ENCODE measurements around the gene UBAC2. TPM values are rescaled to one million over a fixed set of nuclear protein-coding genes. Genes with fewer than 3 reads are reported as not detected.

UBAC2 gene
- total RNA-seq, 2 donors from 2014 or later, result 72.7 to 80.4 TPM

DNA sequence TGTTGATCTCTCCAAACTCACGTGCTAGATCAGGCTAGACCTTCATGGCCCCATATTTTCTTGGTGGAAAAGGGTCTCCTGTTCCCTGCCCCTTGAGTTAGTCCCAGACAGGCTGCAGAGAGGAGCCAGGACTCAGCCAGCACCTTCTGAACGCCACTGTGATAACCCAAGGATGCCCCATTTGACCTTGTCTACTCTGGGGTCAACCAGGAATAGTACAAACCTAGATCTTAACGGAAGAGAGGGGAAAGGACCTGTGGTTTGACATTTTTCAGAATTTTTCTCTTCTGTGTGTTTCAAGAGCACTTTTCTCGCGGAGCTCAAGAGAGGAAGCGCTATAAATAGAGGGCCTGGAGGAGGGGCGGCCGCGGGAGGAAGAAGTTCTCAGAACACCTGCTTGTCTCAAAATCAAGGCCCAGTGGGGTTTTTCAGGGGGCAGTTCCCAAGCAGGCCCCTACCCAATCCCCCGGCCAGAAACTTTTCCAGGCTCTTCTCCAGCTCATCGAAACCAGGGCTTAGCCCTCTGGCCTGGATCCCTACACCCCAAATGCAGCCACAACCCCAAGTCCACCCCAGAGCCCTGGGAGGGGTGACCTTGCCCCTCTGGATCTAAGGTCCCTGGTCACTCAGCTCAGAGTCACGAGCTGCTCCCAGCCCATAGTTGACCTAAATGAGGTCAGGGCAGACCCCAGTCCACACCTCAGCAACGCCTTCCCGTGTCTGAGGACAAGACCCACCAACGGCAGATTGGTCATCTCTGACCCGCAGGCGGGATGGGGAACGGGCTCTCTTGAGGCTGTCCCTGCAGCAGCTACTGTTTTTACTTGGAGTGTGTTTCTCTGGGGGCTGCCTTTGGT lies 225.1 kb downstream of the UBAC2 start:
- Mint-ChIP-seq H3K27ac (no peak overlapping the region), H3K36me3 (ENCODE audit: low read depth) (no peaks in the 10 kb centered on the region), H3K4me1 (no peaks in the 10 kb centered on the region), H3K27me3 (ENCODE audit: insufficient read depth) (peaks cover 7% of the 10 kb centered on the region), H3K9me3 (no peaks in the 10 kb centered on the region), H3K4me3 (no peak overlapping the region)
- H3K27ac ChIP-seq (ENCODE audit: low read depth, low read length), result no peak overlapping the region
- no peaks in the 10 kb centered on the region for H3K9me3 ChIP-seq (ENCODE audit: control insufficient read depth, low read length)
- no peak overlapping the region for H3K4me3 ChIP-seq (ENCODE audit: low read length)
- TF ChIP-seq CTCF (conservative IDR thresholded peaks at IDR 0.05), result no peak
- no peak overlapping the region for H3K9ac ChIP-seq (ENCODE audit: extremely low read depth, low read length, poor library complexity, severe bottlenecking)
- no peaks in the 10 kb centered on the region for H3K36me3 ChIP-seq (ENCODE audit: control insufficient read depth, insufficient read depth, low read length)
- no peaks in the 10 kb centered on the region for H3K27me3 ChIP-seq (ENCODE audit: control insufficient read depth, insufficient read depth, low read length, poor library complexity, severe bottlenecking)
- WGBS, 2 experiments (ENCODE audit: insufficient coverage in 1 of 2, insufficient read length in 1 of 2), result 92% methylated on average over 13 to 18 of the region's 18 CpGs
- no peaks in the 10 kb centered on the region for H3K4me1 ChIP-seq (ENCODE audit: control insufficient read depth, insufficient read depth, low read length)
- DNase-seq, result no peak

GRCh38 chr13:99426426-99426825 lies 225.8 kb downstream of the UBAC2 start:
- Histone ChIP-seq H3K9ac (ENCODE audit: extremely low read depth, low read length, poor library complexity, severe bottlenecking) (no peak overlapping the region), H3K27ac (ENCODE audit: low read depth, low read length) (no peak overlapping the region), H3K27me3 (ENCODE audit: control insufficient read depth, insufficient read depth, low read length, poor library complexity, severe bottlenecking) (no peaks in the 10 kb centered on the region), H3K9me3 (ENCODE audit: control insufficient read depth, low read length) (no peaks in the 10 kb centered on the region), H3K36me3 (ENCODE audit: control insufficient read depth, insufficient read depth, low read length) (no peaks in the 10 kb centered on the region), H3K4me3 (ENCODE audit: low read length) (no peak overlapping the region), H3K4me1 (ENCODE audit: control insufficient read depth, insufficient read depth, low read length) (no peaks in the 10 kb centered on the region)
- 91 to 94% methylated on average over 6 to 7 of the region's 7 CpGs for WGBS, 2 experiments (ENCODE audit: insufficient coverage in 1 of 2, insufficient read length in 1 of 2)
- H3K9me3 Mint-ChIP-seq, result no peaks in the 10 kb centered on the region
- no peaks in the 10 kb centered on the region for H3K4me1 Mint-ChIP-seq
- H3K27me3 Mint-ChIP-seq (ENCODE audit: insufficient read depth), result peaks cover 7% of the 10 kb centered on the region
- DNase-seq, result peak; percentile 45
- H3K4me3 Mint-ChIP-seq, result no peak overlapping the region
- no peak overlapping the region for H3K27ac Mint-ChIP-seq
- no peak for TF ChIP-seq CTCF (conservative IDR thresholded peaks at IDR 0.05)
- H3K36me3 Mint-ChIP-seq (ENCODE audit: low read depth), result no peaks in the 10 kb centered on the region

- H3K4me3 Mint-ChIP-seq, result no peak overlapping the region
- H3K36me3 Mint-ChIP-seq (ENCODE audit: low read depth), result no peaks in the 10 kb centered on the region
- no peaks in the 10 kb centered on the region for H3K9me3 ChIP-seq (ENCODE audit: control insufficient read depth, low read length)
- 95 to 98% methylated on average over 7 to 10 of the region's 10 CpGs for WGBS, 2 experiments (ENCODE audit: insufficient coverage in 1 of 2, insufficient read length in 1 of 2)
- H3K9ac ChIP-seq (ENCODE audit: extremely low read depth, low read length, poor library complexity, severe bottlenecking), result no peak overlapping the region
- no peaks in the 10 kb centered on the region for H3K9me3 Mint-ChIP-seq
- peaks cover 5% of the 10 kb centered on the region for H3K27me3 Mint-ChIP-seq (ENCODE audit: insufficient read depth)
- no peaks in the 10 kb centered on the region for H3K27me3 ChIP-seq (ENCODE audit: control insufficient read depth, insufficient read depth, low read length, poor library complexity, severe bottlenecking)
- H3K4me3 ChIP-seq (ENCODE audit: low read length), result no peak overlapping the region
- peaks cover 9% of the 10 kb centered on the region for H3K4me1 ChIP-seq (ENCODE audit: control insufficient read depth, insufficient read depth, low read length)
- H3K27ac ChIP-seq (ENCODE audit: low read depth, low read length), result no peak overlapping the region
- peak; percentile 8 for DNase-seq
- no peaks in the 10 kb centered on the region for H3K36me3 ChIP-seq (ENCODE audit: control insufficient read depth, insufficient read depth, low read length)
- H3K27ac Mint-ChIP-seq, result no peak overlapping the region
- TF ChIP-seq CTCF (conservative IDR thresholded peaks at IDR 0.05), result no peak
- peaks cover 11% of the 10 kb centered on the region for H3K4me1 Mint-ChIP-seq
Measured at GRCh38 chr13:99429670-99430069, 229.0 kb downstream of the UBAC2 start.
